Astrocyte (in vitro differentiated cells and primary cell): ENCODE results near the gene VKORC1L1. TPM values are rescaled to one million over a fixed set of nuclear protein-coding genes. Genes with fewer than 3 reads are reported as not detected.
"Not testable (repeated sequence)": the region's sequence is repeated elsewhere in the genome, so short reads cannot be mapped to it uniquely, and the experiment has no call there.

Experiments
- DNase-seq: peaks from one replicate; pipeline ENCODE4 v3.0.0-alpha.2; 2010; ENCODE audit warnings: low read depth
- FAIRE-seq: peaks from 2 replicates; lab custom pipeline; 2011; peaks lifted over from hg19 to GRCh38; lab: Jason Lieb, UNC
- H2AFZ ChIP-seq: 2 replicates; pipeline ENCODE4 v1.6.0; 2012; ENCODE audit warnings: low read depth, low read length, inconsistent platforms
- H3K27ac ChIP-seq: 2 replicates; pipeline ENCODE4 v1.5.1; 2011; ENCODE audit warnings: low read depth, low read length, inconsistent platforms
- H3K27me3 ChIP-seq: 2 replicates; pipeline ENCODE4 v1.6.0; 2011; ENCODE audit warnings: low read length, inconsistent platforms; ENCODE audit not compliant: insufficient read depth
- H3K36me3 ChIP-seq: 2 replicates; pipeline ENCODE4 v1.5.1; 2011; ENCODE audit warnings: low read length, inconsistent platforms; ENCODE audit not compliant: insufficient read depth
- H3K4me1 ChIP-seq: 2 replicates; pipeline ENCODE4 v1.5.1; 2011; ENCODE audit warnings: low read length, inconsistent platforms; ENCODE audit not compliant: insufficient read depth
- H3K4me2 ChIP-seq: 2 replicates; pipeline ENCODE4 v1.6.0; 2012; ENCODE audit warnings: low read length, inconsistent platforms
- H3K4me3 ChIP-seq: 2 replicates; pipeline ENCODE4 v1.5.1; 2011; ENCODE audit warnings: low read depth, mild to moderate bottlenecking, low read length, inconsistent platforms; ENCODE audit not compliant: insufficient read depth
- H3K79me2 ChIP-seq: 2 replicates; pipeline ENCODE4 v1.6.0; 2012; ENCODE audit warnings: mild to moderate bottlenecking, low read length, inconsistent platforms; ENCODE audit not compliant: insufficient read depth
- H3K9ac ChIP-seq: 2 replicates; pipeline ENCODE4 v1.6.0; 2012; ENCODE audit warnings: mild to moderate bottlenecking, low read length, inconsistent platforms
- H3K9me3 ChIP-seq: 2 replicates; pipeline ENCODE4 v1.5.1; 2012; ENCODE audit warnings: low read depth, mild to moderate bottlenecking, low read length, inconsistent platforms; ENCODE audit not compliant: insufficient read depth
- H4K20me1 ChIP-seq: 2 replicates; pipeline ENCODE4 v1.6.0; 2012; ENCODE audit warnings: low read length, inconsistent platforms; ENCODE audit not compliant: insufficient read depth
- H3K27ac Mint-ChIP-seq: one replicate; pipeline ENCODE4 v1.8.0; 2021; ENCODE audit warnings: mild to moderate bottlenecking, mixed read lengths; ENCODE audit not compliant: unreplicated experiment
- H3K27me3 Mint-ChIP-seq: one replicate; pipeline ENCODE4 v1.8.0; 2021; ENCODE audit warnings: low read depth, mixed read lengths; ENCODE audit not compliant: unreplicated experiment
- H3K36me3 Mint-ChIP-seq: one replicate; pipeline ENCODE4 v1.8.0; 2021; ENCODE audit warnings: low read depth, mixed read lengths; ENCODE audit not compliant: unreplicated experiment
- H3K4me1 Mint-ChIP-seq: one replicate; pipeline ENCODE4 v1.8.0; 2021; ENCODE audit warnings: low read depth, mixed read lengths; ENCODE audit not compliant: unreplicated experiment
- H3K4me3 Mint-ChIP-seq: one replicate; pipeline ENCODE4 v1.8.0; 2021; ENCODE audit warnings: mild to moderate bottlenecking, moderate library complexity, mixed read lengths; ENCODE audit not compliant: unreplicated experiment
- H3K9me3 Mint-ChIP-seq: one replicate; pipeline ENCODE4 v1.8.0; 2021; ENCODE audit warnings: mild to moderate bottlenecking, mixed read lengths; ENCODE audit not compliant: unreplicated experiment
- total RNA-seq: library from RNA; stranded (reverse); gene quantifications from 2 replicates; pipeline ENCODE4 v1.2.1, GENCODE V29; 2021

The VKORC1L1 gene
- total RNA-seq, 1 donor from 2014 or later, result 32.3 TPM

DNA sequence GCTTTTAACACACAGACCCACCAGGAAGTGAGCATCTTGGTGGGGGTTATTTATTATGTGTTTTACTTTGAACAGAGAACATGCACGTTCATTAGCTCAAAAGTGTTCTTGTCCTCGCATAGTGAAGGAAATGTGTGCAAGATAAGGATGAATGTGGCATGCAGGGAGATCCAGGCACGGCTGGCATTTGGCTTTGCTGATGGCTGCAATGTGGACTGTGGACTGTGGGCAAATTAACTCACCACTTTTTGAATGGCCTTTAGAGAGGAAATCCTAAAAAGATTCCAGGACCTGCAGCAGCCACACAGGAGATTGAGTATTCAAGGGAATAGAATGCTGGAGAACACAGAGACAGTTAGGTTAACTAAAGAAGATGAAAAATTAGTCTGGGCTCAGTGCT is 6.6 kb upstream of the VKORC1L1 start:
- not testable (repeated sequence) for DNase-seq, H3K36me3 ChIP-seq, H3K27me3 Mint-ChIP-seq, H3K27me3 ChIP-seq, H3K4me1 ChIP-seq, H3K79me2 ChIP-seq, H3K4me2 ChIP-seq, H3K27ac Mint-ChIP-seq, H3K4me3 Mint-ChIP-seq, H3K4me3 ChIP-seq, FAIRE-seq, H4K20me1 ChIP-seq, H3K9me3 ChIP-seq, H3K27ac ChIP-seq, H3K36me3 Mint-ChIP-seq, H2AFZ ChIP-seq, H3K9ac ChIP-seq, H3K4me1 Mint-ChIP-seq, H3K9me3 Mint-ChIP-seq

DNA sequence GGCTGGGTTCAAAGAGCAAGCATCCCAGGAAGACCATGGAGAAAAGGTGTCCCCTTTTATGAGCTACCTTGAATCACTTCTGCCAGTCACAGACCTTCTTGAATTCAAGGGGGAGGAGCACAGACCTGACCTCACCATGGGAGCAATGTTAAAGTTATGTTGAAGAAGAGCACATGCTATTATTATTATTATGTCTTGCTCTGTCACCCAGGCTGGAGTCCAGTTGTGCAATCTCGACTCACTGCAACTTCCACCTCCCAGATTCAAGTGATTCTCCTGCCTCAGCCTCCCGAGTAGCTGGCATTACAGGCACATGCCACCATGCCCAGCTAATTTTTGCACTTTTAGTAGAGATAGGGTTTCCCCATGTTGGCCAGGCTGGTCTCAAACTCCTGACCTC is 5.2 kb upstream of the VKORC1L1 start:
- not testable (repeated sequence) for H3K4me3 Mint-ChIP-seq, H3K27ac Mint-ChIP-seq, H3K27ac ChIP-seq, H3K4me1 ChIP-seq, DNase-seq, H3K9me3 ChIP-seq, FAIRE-seq, H4K20me1 ChIP-seq, H3K9me3 Mint-ChIP-seq, H3K4me3 ChIP-seq, H3K79me2 ChIP-seq, H3K27me3 ChIP-seq, H3K27me3 Mint-ChIP-seq, H3K9ac ChIP-seq, H3K36me3 ChIP-seq, H3K4me2 ChIP-seq, H2AFZ ChIP-seq, H3K36me3 Mint-ChIP-seq, H3K4me1 Mint-ChIP-seq

DNA sequence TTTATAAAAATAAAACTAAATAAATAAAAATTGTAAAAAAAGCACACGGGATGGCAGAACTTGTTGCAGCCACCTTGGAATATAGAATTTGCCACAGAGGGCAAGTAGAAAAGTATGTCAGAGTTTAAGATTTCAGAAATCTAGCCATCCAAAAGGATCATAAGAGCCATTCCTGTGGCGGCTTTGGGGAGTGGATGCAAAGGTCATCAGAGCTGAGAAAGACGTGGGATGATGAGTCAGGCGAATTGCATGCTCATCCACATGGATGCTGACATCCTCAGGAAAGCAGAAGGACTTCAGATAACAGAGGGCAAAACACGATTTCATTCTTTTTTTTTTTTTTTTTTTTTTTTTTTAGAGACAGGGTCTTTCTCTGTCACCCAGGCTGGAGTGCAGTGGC is 3.6 kb upstream of the VKORC1L1 start:
- not testable (repeated sequence) for H3K27ac ChIP-seq, H4K20me1 ChIP-seq, H3K27ac Mint-ChIP-seq, H3K9me3 ChIP-seq, FAIRE-seq, H3K4me1 ChIP-seq, H3K4me1 Mint-ChIP-seq, H3K36me3 Mint-ChIP-seq, H3K36me3 ChIP-seq, H3K27me3 Mint-ChIP-seq, H3K4me2 ChIP-seq, H3K79me2 ChIP-seq, H3K4me3 ChIP-seq, H2AFZ ChIP-seq, H3K9ac ChIP-seq, H3K9me3 Mint-ChIP-seq, H3K4me3 Mint-ChIP-seq, H3K27me3 ChIP-seq
- DNase-seq, result peak; percentile 75

DNA sequence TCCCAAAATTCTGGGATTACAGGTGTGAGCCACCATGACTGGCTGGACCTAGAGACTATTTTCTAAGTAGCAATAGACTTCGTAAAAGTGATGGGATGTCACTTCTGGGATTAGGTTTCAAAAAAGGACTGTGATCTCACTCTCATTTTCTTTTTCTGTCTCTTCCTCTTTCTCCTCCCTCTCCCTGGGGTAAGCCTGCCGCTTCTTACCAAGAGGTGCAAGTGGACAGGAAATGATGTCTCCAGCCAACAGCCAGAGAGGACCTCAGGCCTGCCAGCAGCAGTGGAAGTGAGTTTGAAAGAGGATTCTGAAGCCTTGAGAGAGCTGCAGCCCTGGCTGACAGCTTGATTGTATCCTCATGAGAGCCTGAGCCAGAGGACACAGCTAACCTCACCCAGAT is 1.4 kb upstream of the VKORC1L1 start:
- not testable (repeated sequence) for H2AFZ ChIP-seq, H3K4me1 Mint-ChIP-seq, H3K4me3 ChIP-seq, H3K36me3 Mint-ChIP-seq, H3K27me3 Mint-ChIP-seq, H3K27ac ChIP-seq, H3K4me3 Mint-ChIP-seq, H3K9ac ChIP-seq, H3K9me3 ChIP-seq, H3K36me3 ChIP-seq, H3K4me2 ChIP-seq, H3K9me3 Mint-ChIP-seq, H3K4me1 ChIP-seq, H3K27me3 ChIP-seq
- peak overlapping the region; percentile 86 for H3K27ac Mint-ChIP-seq
- FAIRE-seq (peak; percentile 50), DNase-seq (peak; percentile 7)
- peaks cover 10% of the 10 kb centered on the region for H4K20me1 ChIP-seq
- peaks cover 21% of the 10 kb centered on the region for H3K79me2 ChIP-seq

DNA sequence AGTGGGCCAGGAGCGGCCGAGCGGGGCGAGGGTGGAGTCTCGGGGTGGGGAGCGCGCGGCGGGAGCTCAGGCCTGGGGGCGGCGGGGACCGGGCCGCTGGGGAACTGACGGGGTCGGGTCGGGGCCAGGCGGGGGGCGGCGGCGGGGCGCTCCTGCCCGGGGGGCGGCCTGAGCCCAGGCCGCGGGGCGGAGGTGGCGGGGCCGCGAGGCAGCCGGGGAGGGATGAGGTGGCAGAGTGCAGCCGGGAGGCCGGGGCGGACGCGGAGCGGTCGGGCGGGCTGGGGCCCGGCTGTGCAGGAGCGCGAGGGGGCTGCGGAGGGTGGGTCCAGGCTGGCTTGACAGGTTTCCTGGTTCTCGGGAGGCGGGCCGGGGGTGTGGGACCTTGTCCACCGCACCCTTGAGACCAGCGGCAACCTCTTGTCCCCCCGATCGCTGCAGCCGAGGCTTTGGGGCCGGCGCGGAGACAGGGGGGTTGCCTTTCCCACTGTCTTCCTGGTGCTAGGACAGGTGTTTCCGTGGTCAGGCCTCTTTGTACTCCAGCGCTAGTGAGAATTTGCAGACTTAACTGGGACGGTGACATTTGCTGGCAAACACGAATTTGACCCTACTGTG is 814 bp downstream of the VKORC1L1 start:
- Mint-ChIP-seq H3K4me3 (peak overlapping the region; percentile 86), H3K27ac (peak overlapping the region; percentile 29)
- H3K4me1 ChIP-seq, H3K9me3 ChIP-seq, H3K36me3 Mint-ChIP-seq, H3K9me3 Mint-ChIP-seq, H3K27me3 Mint-ChIP-seq, H3K36me3 ChIP-seq, FAIRE-seq, H3K4me1 Mint-ChIP-seq, H3K27me3 ChIP-seq, DNase-seq: not testable (repeated sequence)
- peaks cover 11% of the 10 kb centered on the region for H4K20me1 ChIP-seq
- peaks cover 34% of the 10 kb centered on the region for H3K79me2 ChIP-seq
- peak overlapping the region; percentile 71 for H3K4me3 ChIP-seq
- peak overlapping the region; percentile 87 for H3K4me2 ChIP-seq
- peak overlapping the region; percentile 84 for H3K9ac ChIP-seq
- peak overlapping the region; percentile 69 for H2AFZ ChIP-seq
- peak overlapping the region; percentile 19 for H3K27ac ChIP-seq

DNA sequence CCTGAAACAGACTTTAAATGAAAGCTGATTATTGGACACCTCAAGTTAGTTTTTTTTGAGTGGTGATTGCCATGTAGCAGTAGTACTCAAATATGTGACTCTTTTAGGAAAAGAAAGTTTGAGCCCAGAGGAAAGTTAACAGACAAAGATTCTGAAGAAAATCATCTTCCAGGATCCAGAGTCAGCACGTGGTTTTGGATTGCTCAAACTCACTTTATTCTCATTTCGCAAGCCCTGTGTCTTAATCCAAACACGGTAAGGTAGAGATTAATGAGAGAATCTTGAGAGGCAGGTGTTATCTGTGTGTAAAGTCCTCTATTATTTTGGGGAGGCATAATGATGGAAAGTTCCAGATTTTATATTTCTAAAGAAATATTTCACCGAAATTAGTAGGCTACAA is 2.8 kb downstream of the VKORC1L1 start:
- DNase-seq, H3K27ac Mint-ChIP-seq, H3K9me3 Mint-ChIP-seq, H2AFZ ChIP-seq, FAIRE-seq, H3K4me2 ChIP-seq, H3K4me1 Mint-ChIP-seq, H3K4me1 ChIP-seq, H3K27ac ChIP-seq, H3K9me3 ChIP-seq, H3K9ac ChIP-seq, H3K27me3 ChIP-seq, H3K36me3 Mint-ChIP-seq, H3K4me3 ChIP-seq, H3K4me3 Mint-ChIP-seq, H3K27me3 Mint-ChIP-seq, H3K36me3 ChIP-seq: not testable (repeated sequence)
- Histone ChIP-seq H4K20me1 (peaks cover 23% of the 10 kb centered on the region), H3K79me2 (peaks cover 48% of the 10 kb centered on the region)
